Measurements from ENCODE around the gene MCF2L2.

- TF ChIP-seq CTCF (IDR thresholded peaks at IDR 0.05) (no peak), POLR2A (IDR thresholded peaks at IDR 0.05) (no peak)
Observed at GRCh38 chr3:183215591-183216202, 212.7 kb downstream of the MCF2L2 start.

All from thyroid gland (tissue), 4 donors.